ENCODE data around the gene CDH23. TPM values are rescaled to one million over a fixed set of nuclear protein-coding genes. Genes with fewer than 3 reads are reported as not detected.

Gene CDH23
- total RNA-seq, 1 donor from 2014 or later, result 0.29 TPM

DNA sequence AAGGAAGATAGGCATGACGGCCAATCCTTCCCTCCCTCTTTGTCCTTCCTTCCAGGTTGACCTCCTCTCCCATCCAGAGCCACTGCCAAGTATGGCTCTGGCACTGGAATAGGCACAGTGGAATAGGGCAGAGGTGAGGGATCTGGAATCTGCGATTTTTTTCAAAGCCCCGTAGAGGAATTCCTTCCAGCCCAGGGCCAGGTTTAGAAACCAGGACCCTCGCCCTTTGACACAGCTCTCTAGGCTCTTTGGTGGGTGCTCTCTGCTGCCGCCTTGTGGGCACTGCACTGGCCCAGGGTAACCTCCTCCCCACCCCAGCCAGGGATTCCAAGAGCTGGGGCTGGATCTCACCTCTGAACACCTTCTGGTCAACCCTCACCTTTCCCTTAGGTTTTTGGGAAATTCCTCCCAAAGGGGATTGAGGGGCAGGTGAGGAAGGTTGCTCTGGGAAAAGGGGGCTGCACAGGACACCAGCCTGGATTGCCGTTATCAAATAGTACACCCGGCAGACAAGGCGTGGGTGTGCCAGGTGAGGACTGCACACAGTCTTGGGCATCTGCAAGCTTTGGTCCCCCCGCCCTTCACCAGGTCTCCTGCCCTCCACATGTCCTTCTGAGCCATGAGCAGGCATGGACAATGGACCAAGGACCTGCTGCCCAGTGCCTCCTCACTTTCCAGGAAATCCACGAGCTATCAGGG, 300.1 kb downstream of the CDH23 start:
- ChIA-PET CTCF (interaction anchor here (0.6 to 3.5 kb wide), 20 partner anchors 9 to 384 kb away, joined by 3 to 17 read pairs (median 4); partner anchors contain the start of genes C10orf105 and VSIR), POLR2A (interaction anchor here (0.6 to 1.7 kb wide), 3 partner anchors 32 to 115 kb away, joined by 3 to 13 read pairs (median 10); no protein-coding TSS in a partner anchor)
- Mint-ChIP-seq H3K4me1 (peaks cover 63% of the 10 kb centered on the region), H3K9me3 (peaks cover 2% of the 10 kb centered on the region), H3K36me3 (ENCODE audit: low read depth) (no peaks in the 10 kb centered on the region), H3K27me3 (no peaks in the 10 kb centered on the region), H3K4me3 (no peak overlapping the region), H3K27ac (no peak overlapping the region)
- intact Hi-C loops (cut with micrococcal nuclease), result loop anchor here (1.0 to 10.0 kb wide), 4 partner anchors 11 to 382 kb away; no protein-coding TSS in a partner anchor
- no peak for ATAC-seq (ENCODE audit: low read depth)
- peak; percentile 59 for DNase-seq
- TF ChIP-seq, protein P1, sequence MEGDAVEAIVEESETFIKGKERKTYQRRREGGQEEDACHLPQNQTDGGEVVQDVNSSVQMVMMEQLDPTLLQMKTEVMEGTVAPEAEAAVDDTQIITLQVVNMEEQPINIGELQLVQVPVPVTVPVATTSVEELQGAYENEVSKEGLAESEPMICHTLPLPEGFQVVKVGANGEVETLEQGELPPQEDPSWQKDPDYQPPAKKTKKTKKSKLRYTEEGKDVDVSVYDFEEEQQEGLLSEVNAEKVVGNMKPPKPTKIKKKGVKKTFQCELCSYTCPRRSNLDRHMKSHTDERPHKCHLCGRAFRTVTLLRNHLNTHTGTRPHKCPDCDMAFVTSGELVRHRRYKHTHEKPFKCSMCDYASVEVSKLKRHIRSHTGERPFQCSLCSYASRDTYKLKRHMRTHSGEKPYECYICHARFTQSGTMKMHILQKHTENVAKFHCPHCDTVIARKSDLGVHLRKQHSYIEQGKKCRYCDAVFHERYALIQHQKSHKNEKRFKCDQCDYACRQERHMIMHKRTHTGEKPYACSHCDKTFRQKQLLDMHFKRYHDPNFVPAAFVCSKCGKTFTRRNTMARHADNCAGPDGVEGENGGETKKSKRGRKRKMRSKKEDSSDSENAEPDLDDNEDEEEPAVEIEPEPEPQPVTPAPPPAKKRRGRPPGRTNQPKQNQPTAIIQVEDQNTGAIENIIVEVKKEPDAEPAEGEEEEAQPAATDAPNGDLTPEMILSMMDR (IDR thresholded peaks at IDR 0.05), result peak; percentile 27

GRCh38 chr10:71697938-71698709, 301.4 kb downstream of the CDH23 start:
- Mint-ChIP-seq H3K27ac (no peak overlapping the region), H3K4me1 (peaks cover 57% of the 10 kb centered on the region), H3K36me3 (ENCODE audit: low read depth) (no peaks in the 10 kb centered on the region), H3K4me3 (no peak overlapping the region), H3K9me3 (no peaks in the 10 kb centered on the region), H3K27me3 (no peaks in the 10 kb centered on the region)
- CTCF ChIA-PET, result interaction anchor here (0.8 to 3.5 kb wide), 17 partner anchors 8 to 385 kb away, joined by 3 to 17 read pairs (median 4); partner anchors contain the start of genes C10orf105, CDH23, SLC29A3 and VSIR
- TF ChIP-seq, protein P1 (IDR thresholded peaks at IDR 0.05), result no peak
- ATAC-seq (ENCODE audit: low read depth), result no peak
- POLR2A ChIA-PET, result interaction anchor here (0.7 to 1.5 kb wide), 3 partner anchors 10 to 151 kb away, joined by 4 to 6 read pairs (median 6); no protein-coding TSS in a partner anchor
- DNase-seq, result no peak
- intact Hi-C loops (cut with micrococcal nuclease), result loop anchor here (10.0 kb wide), 1 partner anchor 323 kb away; no protein-coding TSS in a partner anchor

- CTCF ChIA-PET, result interaction anchor here (0.8 to 3.5 kb wide), 13 partner anchors 7 to 386 kb away, joined by 3 to 17 read pairs (median 5); partner anchors contain the start of genes SLC29A3 and VSIR
- H3K36me3 Mint-ChIP-seq (ENCODE audit: low read depth), result no peaks in the 10 kb centered on the region
- H3K27ac Mint-ChIP-seq, result no peak overlapping the region
These were observed 302.0 kb downstream of the CDH23 start for GRCh38 chr10:71698737-71699136.

GRCh38 chr10:71700731-71701368, 304.1 kb downstream of the CDH23 start:
- no peaks in the 10 kb centered on the region for H3K36me3 Mint-ChIP-seq (ENCODE audit: low read depth)
- DNase-seq (no peak), ATAC-seq (ENCODE audit: low read depth) (no peak)
- intact Hi-C loops (cut with micrococcal nuclease), result no loop called here
- H3K27ac Mint-ChIP-seq, result no peak overlapping the region
- no peaks in the 10 kb centered on the region for H3K27me3 Mint-ChIP-seq
- peaks cover 31% of the 10 kb centered on the region for H3K4me1 Mint-ChIP-seq
- no peaks in the 10 kb centered on the region for H3K9me3 Mint-ChIP-seq
- no peak overlapping the region for H3K4me3 Mint-ChIP-seq
- TF ChIP-seq, protein P1 (IDR thresholded peaks at IDR 0.05), result no peak
- ChIA-PET CTCF (no interaction called here), POLR2A (interaction anchor here (0.6 kb wide), 1 partner anchor 120 kb away, joined by 9 read pairs; no protein-coding TSS in a partner anchor)

More at GRCh38 chr10:71698737-71699136, 302.0 kb downstream of the CDH23 start:
- TF ChIP-seq, protein P1 (IDR thresholded peaks at IDR 0.05), result no peak
- Mint-ChIP-seq H3K9me3 (no peaks in the 10 kb centered on the region), H3K27me3 (no peaks in the 10 kb centered on the region), H3K4me3 (no peak overlapping the region), H3K4me1 (peaks cover 52% of the 10 kb centered on the region)
- POLR2A ChIA-PET, result interaction anchor here (0.7 to 1.5 kb wide), 3 partner anchors 9 to 150 kb away, joined by 4 to 6 read pairs (median 6); no protein-coding TSS in a partner anchor
- intact Hi-C loops (cut with micrococcal nuclease), result loop anchor here (10.0 kb wide), 1 partner anchor 324 kb away; no protein-coding TSS in a partner anchor
- ATAC-seq (ENCODE audit: low read depth) (no peak), DNase-seq (no peak)

Measured in activated B cell treated with CpG ODN at 0.5 μM for 24 hours (primary cell).